SU-DHL-6 (cell line): Measurements from ENCODE around the gene UROC1.

ENCODE experiments used
- EZH2phosphoT487 ChIP-seq: fragments of 200-600 bp; sonication (generic), shearing (Covaris generic); conservative IDR thresholded peaks from 2 replicates; pipeline ENCODE4 v1.6.1; 2018; ENCODE audit warnings: mild to moderate bottlenecking, antibody characterized with exemption, low read length, moderate library complexity, mixed read lengths
- TF ChIP-seq, protein P1 (sequence below): fragments of 200-600 bp; sonication (generic); IDR thresholded peaks from one replicate; pipeline ENCODE4 v1.5.1; 2017; ENCODE audit warnings: antibody characterized with exemption, mild to moderate bottlenecking, low read length, moderate library complexity; ENCODE audit not compliant: insufficient read depth, poor library complexity, severe bottlenecking

DNA sequence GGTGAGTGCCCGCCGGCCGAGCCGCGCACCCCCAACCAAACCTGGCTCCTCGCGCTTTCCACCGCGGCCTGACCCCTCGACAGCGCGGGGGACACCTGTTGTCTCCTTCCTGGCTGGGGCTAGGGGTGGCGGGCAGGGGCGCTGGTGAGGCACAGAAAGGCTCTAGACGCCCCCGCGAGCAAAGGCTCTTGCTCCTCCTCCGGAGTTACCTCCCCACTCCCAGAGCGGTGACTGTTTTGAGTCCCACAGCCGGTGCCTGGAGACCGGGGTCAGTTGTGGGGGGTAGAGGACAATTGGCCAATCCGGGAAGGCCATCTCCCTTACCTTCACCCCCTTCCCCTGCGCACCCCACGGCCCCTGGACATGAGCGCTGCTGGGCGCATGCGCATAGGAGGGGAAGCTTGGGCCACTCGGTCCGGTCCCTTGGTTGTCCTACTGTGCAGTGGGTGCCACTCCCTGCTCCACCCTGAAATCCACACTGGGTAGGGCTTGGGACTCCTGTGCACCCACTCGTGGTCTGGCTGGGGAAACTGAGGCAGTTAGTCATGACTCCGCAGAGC, 6.9 kb upstream of the UROC1 start:
- TF ChIP-seq, protein P1, sequence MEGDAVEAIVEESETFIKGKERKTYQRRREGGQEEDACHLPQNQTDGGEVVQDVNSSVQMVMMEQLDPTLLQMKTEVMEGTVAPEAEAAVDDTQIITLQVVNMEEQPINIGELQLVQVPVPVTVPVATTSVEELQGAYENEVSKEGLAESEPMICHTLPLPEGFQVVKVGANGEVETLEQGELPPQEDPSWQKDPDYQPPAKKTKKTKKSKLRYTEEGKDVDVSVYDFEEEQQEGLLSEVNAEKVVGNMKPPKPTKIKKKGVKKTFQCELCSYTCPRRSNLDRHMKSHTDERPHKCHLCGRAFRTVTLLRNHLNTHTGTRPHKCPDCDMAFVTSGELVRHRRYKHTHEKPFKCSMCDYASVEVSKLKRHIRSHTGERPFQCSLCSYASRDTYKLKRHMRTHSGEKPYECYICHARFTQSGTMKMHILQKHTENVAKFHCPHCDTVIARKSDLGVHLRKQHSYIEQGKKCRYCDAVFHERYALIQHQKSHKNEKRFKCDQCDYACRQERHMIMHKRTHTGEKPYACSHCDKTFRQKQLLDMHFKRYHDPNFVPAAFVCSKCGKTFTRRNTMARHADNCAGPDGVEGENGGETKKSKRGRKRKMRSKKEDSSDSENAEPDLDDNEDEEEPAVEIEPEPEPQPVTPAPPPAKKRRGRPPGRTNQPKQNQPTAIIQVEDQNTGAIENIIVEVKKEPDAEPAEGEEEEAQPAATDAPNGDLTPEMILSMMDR, result no peak
- no peak for TF ChIP-seq EZH2phosphoT487
